Fibroblast of lung (primary cell): ENCODE data around the gene ARGFX. TPM values are rescaled to one million over a fixed set of nuclear protein-coding genes. Genes with fewer than 3 reads are reported as not detected.

Experiments
- DNase-seq, 2 donors: peaks; one replicate each; pipeline versions ENCODE4 v3.0.0 to v3.0.0-alpha.2; 2010; ENCODE audit warnings: low read depth in 2 of 2
- H2AFZ ChIP-seq: 2 replicates; pipeline ENCODE4 v1.5.1; 2012; ENCODE audit warnings: low read length, control low read depth, inconsistent platforms
- H3K27ac ChIP-seq: 2 replicates; pipeline ENCODE4 v1.5.1; 2011; ENCODE audit warnings: low read length, control low read depth; ENCODE audit not compliant: insufficient read depth
- H3K27me3 ChIP-seq: 2 replicates; pipeline ENCODE4 v1.5.1; 2011; ENCODE audit warnings: mild to moderate bottlenecking, low read length; ENCODE audit not compliant: control insufficient read depth, insufficient read depth
- H3K36me3 ChIP-seq: 2 replicates; pipeline ENCODE4 v1.5.1; 2011; ENCODE audit warnings: low read length; ENCODE audit not compliant: control insufficient read depth, insufficient read depth
- H3K4me1 ChIP-seq: 2 replicates; pipeline ENCODE4 v1.5.1; 2011; ENCODE audit warnings: low read length; ENCODE audit not compliant: control insufficient read depth, insufficient read depth; ENCODE audit errors: extremely low read depth
- H3K4me2 ChIP-seq: 2 replicates; pipeline ENCODE4 v1.5.1; 2011; ENCODE audit warnings: low read length, control low read depth; ENCODE audit not compliant: insufficient read depth; ENCODE audit errors: extremely low read depth
- H3K4me3 ChIP-seq, 4 experiments: fragments of 200-600 bp in 1 of 4; sonication (generic) in 1 of 4; replicated peaks in 1 of 4; 2 replicates each; pipeline ENCODE4 v1.5.1; 2011 to 2016; ENCODE audit warnings: low read length in 4 of 4, low read depth in 3 of 4, mild to moderate bottlenecking in 3 of 4, control low read depth in 2 of 4, inconsistent platforms in 1 of 4, mixed read lengths in 1 of 4; ENCODE audit not compliant: insufficient read depth in 1 of 4; ENCODE audit errors: control extremely low read depth in 1 of 4
- H3K79me2 ChIP-seq: 2 replicates; pipeline ENCODE4 v1.5.1; 2012; ENCODE audit warnings: mild to moderate bottlenecking, low read length, inconsistent platforms; ENCODE audit not compliant: control insufficient read depth, insufficient read depth
- H3K9ac ChIP-seq: 2 replicates; pipeline ENCODE4 v1.5.1; 2011; ENCODE audit warnings: mild to moderate bottlenecking, low read length, control low read depth; ENCODE audit not compliant: insufficient read depth
- H3K9me3 ChIP-seq: 2 replicates; pipeline ENCODE4 v1.5.1; 2012; ENCODE audit warnings: low read depth, low read length; ENCODE audit not compliant: control insufficient read depth, insufficient read depth
- H4K20me1 ChIP-seq: 2 replicates; pipeline ENCODE4 v1.5.1; 2011; ENCODE audit warnings: low read length; ENCODE audit not compliant: control insufficient read depth, insufficient read depth; ENCODE audit errors: extremely low read depth
- EZH2 ChIP-seq: IDR thresholded peaks from 2 replicates; pipeline ENCODE4 v1.5.1; 2012; ENCODE audit warnings: low read length, control low read depth, mild to moderate bottlenecking; ENCODE audit errors: missing control alignments
- polyA plus RNA-seq, 2 donors: library from polyadenylated mRNA; depleted of rRNA in 1 of 2; stranded (reverse) in 1 of 2; unstranded in 1 of 2; fragments of >200 nt; gene quantifications; 2 replicates each; pipeline ENCODE4 v1.2.1, GENCODE V29; 2011 to 2012; ENCODE audit warnings: missing spikeins in 1 of 2
- total RNA-seq: library from RNA; depleted of rRNA; stranded (reverse); fragments of >200 nt; gene quantifications from 2 replicates; pipeline ENCODE4 v1.2.1, GENCODE V29; 2014
- TF ChIP-seq, protein P1 (sequence below), 2 donors: IDR thresholded peaks in 1 of 2; conservative IDR thresholded peaks in 1 of 2; 1 replicate in 1 of 2; 2 replicates in 1 of 2; pipeline ENCODE4 v1.5.1; 2011 to 2012; ENCODE audit warnings: low read length in 2 of 2, control low read depth in 1 of 2, inconsistent platforms in 1 of 2, low read depth in 1 of 2, mild to moderate bottlenecking in 1 of 2

The ARGFX gene
- total and polyA plus RNA-seq, 2 donors (not counting 1 experiment from before 2014, with no cell fraction given) = not detected

DNA sequence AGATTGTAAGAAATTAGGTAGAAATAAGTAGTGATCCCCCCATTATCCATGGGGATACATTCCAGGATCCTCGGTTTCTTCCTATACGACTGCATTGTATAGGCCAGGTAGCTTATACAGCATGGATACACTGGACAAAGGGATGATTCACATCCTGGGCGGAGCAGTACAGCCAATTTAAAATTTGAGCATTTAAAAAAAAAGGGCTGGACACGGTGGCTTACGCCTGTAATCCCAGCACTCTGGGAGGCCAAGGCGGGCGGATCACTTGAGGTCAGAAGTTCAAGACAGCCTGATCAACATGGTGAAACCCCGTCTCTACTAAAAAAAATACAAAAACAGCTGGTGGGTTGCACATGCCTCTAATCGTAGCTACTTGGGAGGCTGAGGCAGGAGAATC is 976 bp upstream of the ARGFX start:
- Histone ChIP-seq H3K4me2 (no peak overlapping the region), H3K27ac (no peak overlapping the region), H3K9ac (no peak overlapping the region), H3K9me3 (no peaks in the 10 kb centered on the region), H3K36me3 (no peaks in the 10 kb centered on the region), H3K27me3 (no peaks in the 10 kb centered on the region), H3K4me3 (no peak overlapping the region), H4K20me1 (no peaks in the 10 kb centered on the region), H3K4me1 (no peaks in the 10 kb centered on the region), H2AFZ (no peak overlapping the region), H3K79me2 (no peaks in the 10 kb centered on the region)
- TF ChIP-seq, protein P1, sequence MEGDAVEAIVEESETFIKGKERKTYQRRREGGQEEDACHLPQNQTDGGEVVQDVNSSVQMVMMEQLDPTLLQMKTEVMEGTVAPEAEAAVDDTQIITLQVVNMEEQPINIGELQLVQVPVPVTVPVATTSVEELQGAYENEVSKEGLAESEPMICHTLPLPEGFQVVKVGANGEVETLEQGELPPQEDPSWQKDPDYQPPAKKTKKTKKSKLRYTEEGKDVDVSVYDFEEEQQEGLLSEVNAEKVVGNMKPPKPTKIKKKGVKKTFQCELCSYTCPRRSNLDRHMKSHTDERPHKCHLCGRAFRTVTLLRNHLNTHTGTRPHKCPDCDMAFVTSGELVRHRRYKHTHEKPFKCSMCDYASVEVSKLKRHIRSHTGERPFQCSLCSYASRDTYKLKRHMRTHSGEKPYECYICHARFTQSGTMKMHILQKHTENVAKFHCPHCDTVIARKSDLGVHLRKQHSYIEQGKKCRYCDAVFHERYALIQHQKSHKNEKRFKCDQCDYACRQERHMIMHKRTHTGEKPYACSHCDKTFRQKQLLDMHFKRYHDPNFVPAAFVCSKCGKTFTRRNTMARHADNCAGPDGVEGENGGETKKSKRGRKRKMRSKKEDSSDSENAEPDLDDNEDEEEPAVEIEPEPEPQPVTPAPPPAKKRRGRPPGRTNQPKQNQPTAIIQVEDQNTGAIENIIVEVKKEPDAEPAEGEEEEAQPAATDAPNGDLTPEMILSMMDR (conservative IDR thresholded peaks at IDR 0.05 in 1 of 2, IDR thresholded peaks at IDR 0.05 in 1 of 2; ENCODE audit: low read depth in 1 of 2, low read length in 2 of 2) = no peak
- no peak for TF ChIP-seq EZH2
- no peak for DNase-seq

DNA sequence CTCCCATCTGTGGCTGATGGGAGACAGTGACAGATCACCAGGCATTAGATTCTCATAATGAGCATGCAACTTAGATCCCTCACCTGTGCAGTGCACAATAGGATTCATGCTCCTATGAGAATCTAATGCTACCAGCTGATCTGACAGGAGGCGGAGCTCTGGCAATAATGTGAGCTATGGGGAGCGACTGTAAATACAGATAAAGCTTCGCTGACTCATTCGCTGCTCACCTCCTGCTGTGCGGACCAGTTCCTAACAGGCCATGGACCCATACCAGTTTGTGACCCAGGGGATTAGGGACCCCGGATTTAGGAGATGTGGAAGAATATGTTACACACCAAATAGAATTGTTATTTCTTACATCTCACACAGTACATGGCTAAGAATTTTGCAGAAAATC is 6.7 kb downstream of the ARGFX start:
- H4K20me1 ChIP-seq = no peaks in the 10 kb centered on the region
- peak in 1 of 2 donors; percentile 17 for DNase-seq
- TF ChIP-seq EZH2 = no peak
- TF ChIP-seq, protein P1 (conservative IDR thresholded peaks at IDR 0.05 in 1 of 2, IDR thresholded peaks at IDR 0.05 in 1 of 2; ENCODE audit: low read depth in 1 of 2, low read length in 2 of 2) = no peak
- H2AFZ ChIP-seq = no peak overlapping the region
- no peaks in the 10 kb centered on the region for H3K36me3 ChIP-seq
- no peaks in the 10 kb centered on the region for H3K27me3 ChIP-seq
- H3K9ac ChIP-seq = no peak overlapping the region
- H3K4me1 ChIP-seq = no peaks in the 10 kb centered on the region
- H3K79me2 ChIP-seq = no peaks in the 10 kb centered on the region
- no peaks in the 10 kb centered on the region for H3K9me3 ChIP-seq
- H3K4me2 ChIP-seq = no peak overlapping the region
- H3K27ac ChIP-seq = no peak overlapping the region
- H3K4me3 ChIP-seq = no peak overlapping the region

DNA sequence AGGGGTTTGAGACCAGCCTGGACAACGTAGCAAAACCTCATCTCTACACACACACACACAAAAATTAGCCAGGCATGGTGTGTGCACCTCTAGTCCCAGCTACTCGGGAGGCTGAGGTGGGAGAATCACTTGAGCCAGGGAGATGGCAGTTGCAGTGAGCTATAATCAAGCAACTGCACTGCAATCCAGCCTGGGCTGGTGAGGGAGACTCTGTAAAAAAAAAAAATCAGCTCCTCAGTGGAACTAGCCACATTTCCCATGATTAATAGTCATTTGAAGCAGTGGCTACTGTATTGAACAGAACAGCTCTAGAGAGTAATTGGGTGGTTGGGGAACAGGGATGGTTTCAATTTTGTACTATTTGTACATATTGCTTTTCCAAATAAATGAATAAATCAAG is 13.9 kb downstream of the ARGFX start:
- no peaks in the 10 kb centered on the region for H3K79me2 ChIP-seq
- no peak for TF ChIP-seq EZH2
- TF ChIP-seq, protein P1 (conservative IDR thresholded peaks at IDR 0.05 in 1 of 2, IDR thresholded peaks at IDR 0.05 in 1 of 2; ENCODE audit: low read depth in 1 of 2, low read length in 2 of 2) = no peak
- no peak overlapping the region for H3K27ac ChIP-seq
- DNase-seq = no peak
- H3K27me3 ChIP-seq = no peaks in the 10 kb centered on the region
- no peaks in the 10 kb centered on the region for H4K20me1 ChIP-seq
- H3K36me3 ChIP-seq = no peaks in the 10 kb centered on the region
- no peak overlapping the region for H2AFZ ChIP-seq
- H3K4me1 ChIP-seq = no peaks in the 10 kb centered on the region
- no peak overlapping the region for H3K9ac ChIP-seq
- no peaks in the 10 kb centered on the region for H3K9me3 ChIP-seq
- no peak overlapping the region for H3K4me3 ChIP-seq
- H3K4me2 ChIP-seq = no peak overlapping the region
